Cardiac muscle cell (in vitro differentiated cells and primary cell): ENCODE measurements around the gene MYCT1. TPM values are rescaled to one million over a fixed set of nuclear protein-coding genes. Genes with fewer than 3 reads are reported as not detected.

Experiments used
- DNase-seq, 2 donors: peaks; one replicate each; pipeline versions ENCODE4 v3.0.0 to v3.0.0-alpha.2; 2010 to 2017; ENCODE audit warnings: low read depth in 1 of 2, low spot score in 1 of 2
- H3K27ac ChIP-seq: fragments of 200-600 bp; sonication (generic); 2 replicates; pipeline ENCODE4 v1.5.1; 2016
- H3K27me3 ChIP-seq: fragments of 200-600 bp; sonication (generic); 2 replicates; pipeline ENCODE4 v1.6.0; 2016; ENCODE audit warnings: control low read depth
- H3K36me3 ChIP-seq: fragments of 200-600 bp; sonication (generic); 2 replicates; pipeline ENCODE4 v1.5.1; 2016; ENCODE audit warnings: control low read depth
- H3K4me1 ChIP-seq: fragments of 200-600 bp; sonication (generic); 2 replicates; pipeline ENCODE4 v1.8.1; 2017; ENCODE audit warnings: low read depth, mild to moderate bottlenecking, mixed run types
- H3K4me3 ChIP-seq: fragments of 200-600 bp; sonication (generic); 2 replicates; pipeline ENCODE4 v1.5.1; 2016; ENCODE audit warnings: mild to moderate bottlenecking
- H3K9me3 ChIP-seq: fragments of 200-600 bp; sonication (generic); 2 replicates; pipeline ENCODE4 v1.5.1; 2017; ENCODE audit warnings: low read depth, mild to moderate bottlenecking, control low read depth
- polyA plus RNA-seq: library from polyadenylated mRNA; unstranded; fragments of >200 nt; fragmentation: Nextera tagmentation; extraction: Ambion mirVana; gene quantifications from 2 replicates; pipeline ENCODE4 v1.2.1, GENCODE V29; 2016
- total RNA-seq: library from RNA; depleted of rRNA; stranded (reverse); fragments of >200 nt; gene quantifications from 2 replicates; pipeline ENCODE4 v1.2.3, GENCODE V29; 2016
- TF ChIP-seq, protein P1 (sequence below): IDR thresholded peaks from 2 replicates; pipeline ENCODE4 v1.5.1; 2012; ENCODE audit warnings: low read depth, mild to moderate bottlenecking, low read length

MYCT1 gene
- total and polyA plus RNA-seq, 2 experiments from 2014 or later = 0.21 TPM; not detected in 1

DNA sequence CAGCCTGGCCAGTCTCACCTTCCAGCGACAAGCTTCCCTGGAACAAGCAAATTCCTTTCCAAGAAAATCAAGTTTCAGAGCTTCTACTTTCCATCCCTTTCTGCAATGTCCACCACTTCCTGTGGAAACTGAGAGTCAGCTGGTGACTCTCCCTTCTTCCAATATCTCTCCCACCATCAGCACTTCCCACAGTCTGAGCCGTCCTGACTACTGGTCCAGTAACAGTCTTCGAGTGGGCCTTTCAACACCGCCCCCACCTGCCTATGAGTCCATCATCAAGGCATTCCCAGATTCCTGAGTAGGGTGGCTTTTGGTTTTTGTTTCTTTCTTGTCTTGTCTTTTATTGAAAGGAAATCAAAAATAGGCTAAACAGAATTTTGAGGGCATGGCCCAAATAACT, 24.3 kb downstream of the MYCT1 start:
- no peak overlapping the region for H3K4me3 ChIP-seq
- no peaks in the 10 kb centered on the region for H3K4me1 ChIP-seq
- no peaks in the 10 kb centered on the region for H3K27me3 ChIP-seq
- DNase-seq = no peak
- no peak overlapping the region for H3K27ac ChIP-seq
- no peaks in the 10 kb centered on the region for H3K36me3 ChIP-seq
- H3K9me3 ChIP-seq = no peaks in the 10 kb centered on the region
- TF ChIP-seq, protein P1, sequence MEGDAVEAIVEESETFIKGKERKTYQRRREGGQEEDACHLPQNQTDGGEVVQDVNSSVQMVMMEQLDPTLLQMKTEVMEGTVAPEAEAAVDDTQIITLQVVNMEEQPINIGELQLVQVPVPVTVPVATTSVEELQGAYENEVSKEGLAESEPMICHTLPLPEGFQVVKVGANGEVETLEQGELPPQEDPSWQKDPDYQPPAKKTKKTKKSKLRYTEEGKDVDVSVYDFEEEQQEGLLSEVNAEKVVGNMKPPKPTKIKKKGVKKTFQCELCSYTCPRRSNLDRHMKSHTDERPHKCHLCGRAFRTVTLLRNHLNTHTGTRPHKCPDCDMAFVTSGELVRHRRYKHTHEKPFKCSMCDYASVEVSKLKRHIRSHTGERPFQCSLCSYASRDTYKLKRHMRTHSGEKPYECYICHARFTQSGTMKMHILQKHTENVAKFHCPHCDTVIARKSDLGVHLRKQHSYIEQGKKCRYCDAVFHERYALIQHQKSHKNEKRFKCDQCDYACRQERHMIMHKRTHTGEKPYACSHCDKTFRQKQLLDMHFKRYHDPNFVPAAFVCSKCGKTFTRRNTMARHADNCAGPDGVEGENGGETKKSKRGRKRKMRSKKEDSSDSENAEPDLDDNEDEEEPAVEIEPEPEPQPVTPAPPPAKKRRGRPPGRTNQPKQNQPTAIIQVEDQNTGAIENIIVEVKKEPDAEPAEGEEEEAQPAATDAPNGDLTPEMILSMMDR = no peak

DNA sequence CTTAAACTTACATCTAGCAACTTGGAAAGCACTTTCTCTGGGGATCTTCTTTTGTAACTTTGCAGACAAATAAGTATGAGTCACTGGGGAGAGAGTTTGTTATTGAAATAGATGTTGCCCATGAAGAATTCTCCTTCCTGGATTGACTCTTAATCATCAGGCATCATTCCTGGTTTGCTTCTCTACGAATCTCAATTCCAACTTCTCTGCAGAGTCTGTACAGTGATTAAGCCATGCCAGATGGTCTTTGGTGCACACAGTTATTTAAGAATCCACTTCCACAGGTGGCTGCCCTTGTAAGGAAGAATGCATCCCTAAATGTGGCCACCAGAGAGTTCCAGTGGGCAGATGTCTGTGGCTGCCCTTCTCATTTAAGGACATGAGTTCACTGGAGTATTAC, 25.7 kb downstream of the MYCT1 start:
- Histone ChIP-seq H3K27ac (no peak overlapping the region), H3K9me3 (no peaks in the 10 kb centered on the region), H3K36me3 (no peaks in the 10 kb centered on the region), H3K27me3 (no peaks in the 10 kb centered on the region), H3K4me1 (no peaks in the 10 kb centered on the region), H3K4me3 (no peak overlapping the region)
- DNase-seq = peak in 1 of 2 donors; percentile 57
- TF ChIP-seq, protein P1 = no peak

DNA sequence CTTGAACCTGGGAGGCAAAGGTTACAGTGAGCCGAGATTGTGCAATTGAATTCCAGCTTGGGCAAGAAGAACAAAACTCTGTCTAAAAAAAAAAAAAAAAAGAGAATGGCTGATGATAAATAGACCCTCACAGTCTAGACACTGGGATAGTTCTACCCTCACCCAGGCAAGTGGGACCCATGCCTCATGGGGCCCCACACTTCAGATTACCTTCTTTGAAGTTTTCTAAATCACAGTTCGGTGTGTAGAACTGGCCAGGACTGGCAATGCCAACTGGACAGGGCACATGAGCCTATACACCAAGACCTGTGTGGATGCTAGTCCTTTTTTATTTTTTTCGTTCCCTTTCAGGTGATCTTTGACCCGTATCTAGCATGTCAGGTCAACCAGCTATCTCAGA, 28.6 kb downstream of the MYCT1 start:
- TF ChIP-seq, protein P1 = no peak
- no peak overlapping the region for H3K4me3 ChIP-seq
- no peak overlapping the region for H3K27ac ChIP-seq
- no peaks in the 10 kb centered on the region for H3K9me3 ChIP-seq
- H3K4me1 ChIP-seq = no peaks in the 10 kb centered on the region
- H3K36me3 ChIP-seq = no peaks in the 10 kb centered on the region
- H3K27me3 ChIP-seq = no peaks in the 10 kb centered on the region
- DNase-seq = no peak

DNA sequence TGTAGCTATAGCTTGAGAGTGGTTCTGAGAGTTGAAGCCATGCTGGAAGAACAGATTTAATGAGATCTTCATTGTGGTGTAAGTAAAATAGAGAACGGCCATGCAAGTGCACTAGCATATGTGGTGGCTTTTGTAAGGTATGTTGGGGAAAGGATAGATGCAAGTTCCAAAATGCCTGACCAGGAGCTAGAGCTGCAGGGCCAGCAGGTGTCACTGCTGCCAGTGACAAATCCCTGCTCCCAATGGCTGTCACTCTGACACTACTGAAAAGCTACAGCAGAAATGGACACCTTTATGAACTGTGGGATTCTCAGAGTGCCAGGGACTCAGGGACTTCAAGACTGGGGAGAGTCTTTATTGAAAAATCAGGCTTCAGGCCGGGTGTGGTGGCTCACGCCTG, 29.8 kb downstream of the MYCT1 start:
- Histone ChIP-seq H3K27me3 (no peaks in the 10 kb centered on the region), H3K36me3 (no peaks in the 10 kb centered on the region), H3K4me1 (no peaks in the 10 kb centered on the region), H3K4me3 (no peak overlapping the region), H3K9me3 (no peaks in the 10 kb centered on the region), H3K27ac (no peak overlapping the region)
- TF ChIP-seq, protein P1 = no peak
- no peak for DNase-seq

DNA sequence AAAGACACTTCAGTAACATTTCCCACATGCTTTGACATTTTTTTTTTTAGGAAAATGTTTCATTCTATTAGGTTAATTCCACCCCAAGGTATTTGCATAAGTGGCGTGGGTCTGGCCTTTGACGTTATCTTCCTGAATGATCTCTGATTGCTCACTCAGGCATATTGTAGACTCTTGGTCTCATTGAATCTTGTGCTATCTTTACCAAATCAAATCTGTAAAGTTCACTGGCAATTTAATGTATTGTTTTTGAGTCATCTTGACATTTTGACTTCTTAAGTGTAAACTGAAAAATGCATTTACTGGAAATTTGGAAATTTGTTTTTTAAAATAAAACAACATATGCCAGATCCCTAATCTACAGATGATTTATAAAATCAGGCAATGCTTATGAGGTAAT, 36.9 kb downstream of the MYCT1 start:
- Histone ChIP-seq H3K27me3 (no peaks in the 10 kb centered on the region), H3K27ac (no peak overlapping the region), H3K9me3 (no peaks in the 10 kb centered on the region), H3K4me3 (no peak overlapping the region), H3K4me1 (no peaks in the 10 kb centered on the region), H3K36me3 (no peaks in the 10 kb centered on the region)
- TF ChIP-seq, protein P1 = no peak
- DNase-seq = no peak

DNA sequence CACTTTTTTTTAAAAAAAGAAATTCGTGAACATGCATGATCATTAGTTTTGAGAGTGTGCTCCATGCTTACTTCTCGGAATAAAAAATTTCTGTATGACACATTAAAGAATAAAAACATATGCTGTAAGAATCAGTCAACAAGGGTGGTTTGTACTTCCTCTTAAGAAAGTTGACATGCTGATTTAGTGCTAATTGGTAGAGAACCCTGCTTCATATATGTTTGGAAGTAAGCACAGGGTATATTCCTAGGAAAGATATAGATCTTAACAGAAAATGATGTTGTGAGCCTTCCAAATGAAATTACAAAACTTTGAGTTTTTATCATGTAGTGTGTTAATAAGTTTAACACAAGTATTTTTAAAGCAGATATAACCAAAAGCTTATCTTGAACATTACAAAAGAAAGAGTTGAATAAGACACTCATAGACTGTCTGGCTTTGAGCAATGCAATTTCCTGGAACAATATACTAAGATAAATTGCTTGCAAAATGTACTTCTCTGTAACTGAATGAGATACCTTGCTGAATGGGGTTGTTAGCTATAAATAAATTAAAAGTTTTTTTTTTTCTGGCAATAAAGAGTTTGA, 39.1 kb downstream of the MYCT1 start:
- peak in 1 of 2 donors; percentile 36 for DNase-seq
- H3K9me3 ChIP-seq = no peaks in the 10 kb centered on the region
- no peaks in the 10 kb centered on the region for H3K27me3 ChIP-seq
- TF ChIP-seq, protein P1 = no peak
- no peaks in the 10 kb centered on the region for H3K36me3 ChIP-seq
- H3K27ac ChIP-seq = no peak overlapping the region
- H3K4me1 ChIP-seq = no peaks in the 10 kb centered on the region
- H3K4me3 ChIP-seq = no peak overlapping the region
